Measurements from ENCODE around the gene MYO7A.

Gene MYO7A

GRCh38 chr11:77215106-77215505 is 87.1 kb downstream of the MYO7A start:
- no peaks in the 10 kb centered on the region for H3K36me3 ChIP-seq (ENCODE audit: control insufficient read depth, insufficient read depth, low read length)
- TF ChIP-seq CTCF (IDR thresholded peaks at IDR 0.05) = no peak
- no peaks in the 10 kb centered on the region for H3K9me3 ChIP-seq (ENCODE audit: control insufficient read depth, low read length)
- no peaks in the 10 kb centered on the region for H3K79me2 ChIP-seq
- no peak overlapping the region for H3K27ac ChIP-seq
- no peak overlapping the region for H3K9ac ChIP-seq
- H3K27me3 ChIP-seq (ENCODE audit: control insufficient read depth, insufficient read depth, low read length) = no peaks in the 10 kb centered on the region
- H2AFZ ChIP-seq = no peak overlapping the region
- H3K4me2 ChIP-seq (ENCODE audit: low read length) = no peak overlapping the region
- H3K4me1 ChIP-seq = no peaks in the 10 kb centered on the region
- H3K4me3 ChIP-seq (ENCODE audit: low read depth, low read length) = no peak overlapping the region

- Histone ChIP-seq H3K79me2 (no peaks in the 10 kb centered on the region), H3K4me3 (ENCODE audit: low read depth, low read length) (no peak overlapping the region), H3K4me2 (ENCODE audit: low read length) (no peak overlapping the region), H2AFZ (no peak overlapping the region), H3K9me3 (ENCODE audit: control insufficient read depth, low read length) (no peaks in the 10 kb centered on the region), H3K27ac (no peak overlapping the region), H3K4me1 (no peaks in the 10 kb centered on the region), H3K27me3 (ENCODE audit: control insufficient read depth, insufficient read depth, low read length) (no peaks in the 10 kb centered on the region), H3K9ac (no peak overlapping the region), H3K36me3 (ENCODE audit: control insufficient read depth, insufficient read depth, low read length) (no peaks in the 10 kb centered on the region)
- no peak for TF ChIP-seq CTCF (IDR thresholded peaks at IDR 0.05)
Measured at GRCh38 chr11:77217156-77217555, 89.1 kb downstream of the MYO7A start.

- Histone ChIP-seq H3K27me3 (ENCODE audit: control insufficient read depth, insufficient read depth, low read length) (no peaks in the 10 kb centered on the region), H3K79me2 (no peaks in the 10 kb centered on the region), H3K9me3 (ENCODE audit: control insufficient read depth, low read length) (no peaks in the 10 kb centered on the region), H3K4me1 (no peaks in the 10 kb centered on the region), H2AFZ (no peak overlapping the region), H3K36me3 (ENCODE audit: control insufficient read depth, insufficient read depth, low read length) (no peaks in the 10 kb centered on the region), H3K27ac (no peak overlapping the region), H3K4me3 (ENCODE audit: low read depth, low read length) (no peak overlapping the region), H3K4me2 (ENCODE audit: low read length) (no peak overlapping the region), H3K9ac (no peak overlapping the region)
- TF ChIP-seq CTCF (IDR thresholded peaks at IDR 0.05) = no peak
Measured at GRCh38 chr11:77223797-77224196, 95.8 kb downstream of the MYO7A start.

GRCh38 chr11:77230878-77231605 is 103.0 kb downstream of the MYO7A start:
- no peaks in the 10 kb centered on the region for H3K27me3 ChIP-seq (ENCODE audit: control insufficient read depth, insufficient read depth, low read length)
- H3K9me3 ChIP-seq (ENCODE audit: control insufficient read depth, low read length) = no peaks in the 10 kb centered on the region
- H3K4me3 ChIP-seq (ENCODE audit: low read depth, low read length) = no peak overlapping the region
- TF ChIP-seq CTCF (IDR thresholded peaks at IDR 0.05) = no peak
- H2AFZ ChIP-seq = no peak overlapping the region
- no peaks in the 10 kb centered on the region for H3K36me3 ChIP-seq (ENCODE audit: control insufficient read depth, insufficient read depth, low read length)
- H3K27ac ChIP-seq = no peak overlapping the region
- no peaks in the 10 kb centered on the region for H3K4me1 ChIP-seq
- H3K79me2 ChIP-seq = no peaks in the 10 kb centered on the region
- H3K4me2 ChIP-seq (ENCODE audit: low read length) = no peak overlapping the region
- no peak overlapping the region for H3K9ac ChIP-seq

- Histone ChIP-seq H3K27ac (no peak overlapping the region), H3K9me3 (ENCODE audit: control insufficient read depth, low read length) (no peaks in the 10 kb centered on the region), H3K4me1 (no peaks in the 10 kb centered on the region), H2AFZ (no peak overlapping the region), H3K4me3 (ENCODE audit: low read depth, low read length) (no peak overlapping the region), H3K9ac (no peak overlapping the region), H3K4me2 (ENCODE audit: low read length) (no peak overlapping the region), H3K27me3 (ENCODE audit: control insufficient read depth, insufficient read depth, low read length) (no peaks in the 10 kb centered on the region), H3K79me2 (no peaks in the 10 kb centered on the region), H3K36me3 (ENCODE audit: control insufficient read depth, insufficient read depth, low read length) (no peaks in the 10 kb centered on the region)
- no peak for TF ChIP-seq CTCF (IDR thresholded peaks at IDR 0.05)
Measured at GRCh38 chr11:77231800-77232199, 103.8 kb downstream of the MYO7A start.

Measured in parathyroid adenoma (tissue), 2 donors.